Adrenal gland (tissue), 12 donors: Measurements from ENCODE around the gene CCN5. TPM values are rescaled to one million over a fixed set of nuclear protein-coding genes. Genes with fewer than 3 reads are reported as not detected.

ENCODE experiments used
- DNase-seq, 7 donors: peaks; one replicate each; pipeline ENCODE4 v3.0.0-alpha.2; 2019 to 2020
- H3K27ac ChIP-seq, 5 donors: fragments of 200-600 bp; sonication (generic) in 4 of 5; 1 replicate in 3 of 5; 2 replicates in 2 of 5; pipeline versions ENCODE4 v1.5.1 to v1.8.0; 2016 to 2020; ENCODE audit warnings: mild to moderate bottlenecking in 1 of 5
- H3K27me3 ChIP-seq: fragments of 200-600 bp; 2 replicates; pipeline ENCODE4 v1.8.0; 2021
- H3K36me3 ChIP-seq, 2 donors: fragments of 200-600 bp; replicated peaks in 1 of 2; 1 replicate in 1 of 2; 2 replicates in 1 of 2; pipeline versions ENCODE4 v1.5.1 to v1.8.0; 2018 to 2022
- H3K4me1 ChIP-seq, 2 donors: fragments of 200-600 bp; replicated peaks in 1 of 2; 1 replicate in 1 of 2; 2 replicates in 1 of 2; pipeline versions ENCODE4 v1.5.1 to v1.8.0; 2018 to 2021
- H3K4me3 ChIP-seq, 4 donors: fragments of 200-600 bp; sonication (generic) in 3 of 4; one replicate each; pipeline ENCODE4 v1.5.1; 2016 to 2018
- H3K9me3 ChIP-seq, 3 donors: fragments of 200-600 bp; sonication (generic) in 1 of 3; replicated peaks in 1 of 3; 1 replicate in 2 of 3; 2 replicates in 1 of 3; pipeline versions ENCODE4 v1.5.1 to v1.8.0; 2016 to 2021
- CTCF ChIP-seq, 6 experiments: fragments of 450-650 bp in 4 of 6; fragments of 200-600 bp in 2 of 6; sonication (generic) in 1 of 6; IDR thresholded peaks; 1 replicate in 5 of 6; 2 replicates in 1 of 6; pipeline versions ENCODE4 v1.5.1 to v1.8.0; 2016 to 2021; ENCODE audit warnings: antibody characterized with exemption in 6 of 6, mild to moderate bottlenecking in 2 of 6, moderate library complexity in 1 of 6
- POLR2A ChIP-seq, 2 donors: fragments of 450-650 bp; IDR thresholded peaks; one replicate each; pipeline ENCODE4 v1.6.1; 2017; ENCODE audit warnings: antibody characterized with exemption in 2 of 2, mild to moderate bottlenecking in 2 of 2, moderate library complexity in 1 of 2
- WGBS, 4 donors: extraction: QIAGEN DNeasy Blood & Tissue Kit in 2 of 4; methylation state at CpG; one replicate each; pipeline versions ENCODE4 v1.1.5 to v1.1.7; 2013 to 2017; 5-methylcytosine and 5-hydroxymethylcytosine counted together
- intact Hi-C, 2 donors: fragments of 100-400 bp; cut with DNase I; formaldehyde crosslinking; loops; one replicate each; pipeline versions ENCODE4 v1.14.1 to v1.15.0; 2022 to 2023
- polyA plus RNA-seq, 3 donors: library from polyadenylated mRNA; stranded (reverse); fragments of 200-250 nt in 2 of 3; fragments of 350-450 nt in 1 of 3; fragmentation: Illumina TruSeq in 1 of 3; extraction: RNeasy Lipid Tissue Mini Kit (QIAGEN cat#74804) in 1 of 3; gene quantifications; one replicate each; pipeline ENCODE4 v1.2.3, GENCODE V29; 2013 to 2014
- total RNA-seq, 9 donors: library from RNA; depleted of rRNA in 4 of 9; stranded (reverse); fragments of >200 nt in 4 of 9; fragments of 120-200 nt in 1 of 9; fragmentation: NEBNext Ultra II Directional in 1 of 9; extraction: Animal tissue kit (Norgen Biotek cat#: 25700) in 1 of 9; gene quantifications; one replicate each; pipeline versions ENCODE4 v1.1.0 to v1.2.4, GENCODE V29; 2013 to 2023
- donor health status: healthy with polysubstance abuse.
- donor health status: Bipolar disorder and iron deficiency.
- donor health status: DM: yes; HTN: yes; CAD: no.
- donor health status: DM: no; HTN: no; CAD: no.
- donor health status: DM: no; HTN: no; CAD: no.
- donor health status: DM: yes; HTN: yes; CAD: no.

CCN5 gene
- total and polyA plus RNA-seq, 12 donors: 8.0 to 115 (median 52.7) TPM

DNA sequence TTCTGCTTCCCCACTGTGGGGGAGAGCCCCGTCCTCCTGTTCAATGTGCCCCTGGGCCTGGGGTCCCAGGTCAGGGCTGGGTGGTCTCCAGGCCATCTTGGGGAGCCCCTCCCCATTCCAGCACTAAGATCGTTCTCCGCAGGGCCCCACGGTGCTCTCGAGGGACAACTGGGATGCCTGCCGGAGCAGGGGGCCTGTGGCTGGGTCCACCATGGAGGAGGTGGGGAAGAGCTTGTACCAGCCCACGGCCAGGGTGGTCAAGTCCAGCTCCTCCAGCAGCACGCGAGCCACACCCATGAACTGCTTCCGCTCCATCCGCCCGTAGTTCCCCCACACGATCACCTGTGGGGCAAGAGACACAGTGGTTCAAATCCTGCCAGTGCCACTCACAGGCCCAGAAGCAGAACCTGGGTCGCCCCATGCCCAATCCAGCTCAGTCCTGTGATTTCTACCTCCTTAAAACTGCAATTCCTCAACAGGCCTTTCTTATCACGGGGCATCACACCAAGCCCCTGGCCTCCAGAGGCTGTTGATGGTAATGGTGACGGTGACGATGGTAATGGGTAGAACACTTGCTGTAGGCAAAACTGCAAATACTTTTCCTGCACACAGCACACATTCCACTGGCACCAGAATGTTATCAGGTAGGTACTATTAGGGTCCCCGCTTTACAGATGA lies 41.0 kb downstream of the CCN5 start:
- 88 to 94% (median 91%) methylated on average over 6 to 18 of the region's 18 CpGs for WGBS, 4 donors
- Histone ChIP-seq H3K4me3 (no peak overlapping the region), H3K27me3 (no peaks in the 10 kb centered on the region), H3K36me3 (no peaks in the 10 kb centered on the region), H3K27ac (no peak overlapping the region), H3K9me3 (no peaks in the 10 kb centered on the region), H3K4me1 (no peaks in the 10 kb centered on the region)
- DNase-seq: no peak
- no peak for TF ChIP-seq POLR2A (IDR thresholded peaks at IDR 0.05)
- no peak for TF ChIP-seq CTCF (IDR thresholded peaks at IDR 0.05)
- intact Hi-C loops: no loop called here

GRCh38 chr20:44756956-44757355 lies 41.8 kb downstream of the CCN5 start:
- Histone ChIP-seq H3K27me3 (no peaks in the 10 kb centered on the region), H3K4me3 (no peak overlapping the region), H3K4me1 (no peaks in the 10 kb centered on the region), H3K27ac (no peak overlapping the region), H3K36me3 (no peaks in the 10 kb centered on the region), H3K9me3 (no peaks in the 10 kb centered on the region)
- 93 to 100% (median 96%) methylated on average over 3 to 5 of the region's 5 CpGs for WGBS, 4 donors
- TF ChIP-seq CTCF (IDR thresholded peaks at IDR 0.05): no peak
- no peak for TF ChIP-seq POLR2A (IDR thresholded peaks at IDR 0.05)
- DNase-seq: no peak
- intact Hi-C loops: no loop called here

GRCh38 chr20:44758247-44759101 lies 43.3 kb downstream of the CCN5 start:
- DNase-seq: no peak
- no peaks in the 10 kb centered on the region for H3K9me3 ChIP-seq
- no peaks in the 10 kb centered on the region for H3K27me3 ChIP-seq
- intact Hi-C loops: no loop called here
- H3K36me3 ChIP-seq: no peaks in the 10 kb centered on the region
- 58 to 64% (median 58%) methylated on average over 7 to 10 of the region's 10 CpGs for WGBS, 4 donors
- no peak overlapping the region for H3K4me3 ChIP-seq
- H3K27ac ChIP-seq: no peak overlapping the region
- no peaks in the 10 kb centered on the region for H3K4me1 ChIP-seq
- no peak for TF ChIP-seq CTCF (IDR thresholded peaks at IDR 0.05)
- no peak for TF ChIP-seq POLR2A (IDR thresholded peaks at IDR 0.05)

DNA sequence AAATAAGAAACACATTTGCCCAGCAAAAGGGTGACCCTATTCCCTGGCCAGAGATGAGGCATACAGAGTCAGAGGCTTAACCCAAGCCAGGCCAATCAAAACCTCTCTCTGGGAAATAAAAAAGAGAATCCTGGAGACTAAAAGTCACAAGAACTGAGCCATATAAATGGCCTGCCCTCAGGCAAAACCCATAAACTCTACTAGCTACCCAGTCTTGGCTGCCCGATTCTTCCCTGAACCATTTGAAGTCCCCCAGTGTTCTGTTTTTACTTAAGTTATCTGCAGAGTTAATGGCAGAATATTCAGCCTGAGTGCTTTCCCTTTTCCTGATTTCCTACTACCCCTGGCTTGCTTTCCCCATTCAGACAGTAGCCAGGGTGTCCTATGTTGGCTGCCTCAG lies 44.4 kb downstream of the CCN5 start:
- Histone ChIP-seq H3K4me1 (no peaks in the 10 kb centered on the region), H3K4me3 (no peak overlapping the region), H3K27ac (no peak overlapping the region), H3K27me3 (no peaks in the 10 kb centered on the region), H3K9me3 (no peaks in the 10 kb centered on the region), H3K36me3 (no peaks in the 10 kb centered on the region)
- DNase-seq: no peak
- TF ChIP-seq CTCF (IDR thresholded peaks at IDR 0.05) (no peak), POLR2A (IDR thresholded peaks at IDR 0.05) (no peak)
- 75 to 95% (median 88%) methylated on average over 1 of the region's 1 CpG for WGBS, 4 donors
- intact Hi-C loops: no loop called here
